Left lung (tissue), 10 donors: Measurements from ENCODE around the gene UGCG. TPM values are rescaled to one million over a fixed set of nuclear protein-coding genes. Genes with fewer than 3 reads are reported as not detected.
"Not testable (repeated sequence)": the region's sequence is repeated elsewhere in the genome, so short reads cannot be mapped to it uniquely, and the experiment has no call there.

ENCODE experiments used
- ATAC-seq: fragments of 200-7000 bp; cut with Tn5 transposase; one replicate; pipeline ENCODE4 v1.9.1; 2020; ENCODE audit warnings: moderate library complexity
- DNase-seq, 4 donors: peaks; one replicate each; pipeline ENCODE4 v3.0.0-alpha.2; 2013 to 2020
- H3K27ac ChIP-seq, 2 donors: fragments of 200-600 bp; sonication (generic) in 1 of 2; one replicate each; pipeline versions ENCODE4 v1.5.0 to v1.8.0; 2020 to 2021
- H3K27me3 ChIP-seq, 2 donors: fragments of 200-600 bp; sonication (generic) in 1 of 2; one replicate each; pipeline versions ENCODE4 v1.5.0 to v1.8.0; 2020 to 2021
- H3K36me3 ChIP-seq, 2 donors: fragments of 200-600 bp; sonication (generic) in 1 of 2; one replicate each; pipeline versions ENCODE4 v1.5.0 to v1.8.0; 2020 to 2021
- H3K4me1 ChIP-seq, 2 donors: fragments of 200-600 bp; one replicate each; pipeline ENCODE4 v1.8.0; 2021
- H3K4me3 ChIP-seq, 2 donors: fragments of 200-600 bp; sonication (generic) in 1 of 2; one replicate each; pipeline versions ENCODE4 v1.5.0 to v1.8.0; 2020 to 2021; ENCODE audit warnings: mild to moderate bottlenecking in 1 of 2
- H3K9me3 ChIP-seq, 2 donors: fragments of 200-600 bp; sonication (generic) in 1 of 2; one replicate each; pipeline versions ENCODE4 v1.5.0 to v1.8.0; 2020 to 2021
- intact Hi-C, 2 donors: fragments of 100-400 bp; cut with DNase I; formaldehyde crosslinking; loops; one replicate each; pipeline versions ENCODE4 v1.11.2 to v1.14.2; 2022
- polyA plus RNA-seq, 6 donors: library from polyadenylated mRNA; unstranded; fragments of 120-200 nt; gene quantifications; one replicate each; pipeline ENCODE4 v1.2.1, GENCODE V29; 2013; ENCODE audit not compliant: insufficient read length in 6 of 6
- total RNA-seq, 2 donors: library from RNA; stranded (reverse); fragmentation: NEBNext Ultra II Directional; extraction: Animal tissue kit (Norgen Biotek cat#: 25700); gene quantifications; one replicate each; pipeline ENCODE4 v1.2.1, GENCODE V29; 2021
- TF ChIP-seq, protein P1 (sequence below), 2 donors: fragments of 200-600 bp; sonication (generic) in 1 of 2; IDR thresholded peaks; one replicate each; pipeline versions ENCODE4 v1.5.0 to v1.8.0; 2021; ENCODE audit warnings: antibody characterized with exemption in 2 of 2
- donor health status: DM: no; HTN: yes; CAD: no.
- donor health status: DM: no; HTN: no; CAD: no.

UGCG gene
- total and polyA plus RNA-seq, 8 donors, result 29.0 to 74.3 (median 50.3) TPM

DNA sequence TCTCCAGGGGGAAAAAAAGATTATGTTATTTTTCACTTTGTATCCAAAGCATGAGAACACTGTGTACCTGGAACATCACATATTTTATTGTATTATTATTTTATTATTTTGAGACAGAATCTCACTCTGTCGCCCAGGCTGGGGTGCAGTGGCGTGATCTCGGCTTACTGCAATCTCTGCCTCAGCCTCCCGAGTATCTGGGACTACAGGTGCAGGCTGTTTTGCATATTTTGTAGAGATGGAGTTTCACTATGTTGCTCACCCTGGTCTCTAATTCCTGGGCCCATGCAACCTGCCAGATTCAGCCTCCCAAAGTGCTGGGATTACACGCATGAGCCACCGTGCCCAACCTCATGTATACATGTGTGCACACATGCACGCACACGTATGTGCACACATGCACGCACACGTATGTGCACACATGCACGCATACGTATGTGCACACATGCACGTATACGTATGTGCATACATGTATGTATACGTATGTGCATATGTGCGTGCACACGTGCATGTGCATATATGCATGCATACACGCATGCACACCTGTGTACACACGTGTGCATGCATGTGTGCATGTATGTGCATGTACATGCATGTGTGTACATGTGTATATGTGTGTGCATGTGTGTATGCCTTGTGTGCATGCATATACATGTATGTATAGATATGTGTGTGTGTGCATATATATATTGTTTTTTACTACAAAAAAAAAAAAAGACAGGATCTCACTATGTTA lies 9.5 kb upstream of the UGCG start:
- TF ChIP-seq, protein P1, sequence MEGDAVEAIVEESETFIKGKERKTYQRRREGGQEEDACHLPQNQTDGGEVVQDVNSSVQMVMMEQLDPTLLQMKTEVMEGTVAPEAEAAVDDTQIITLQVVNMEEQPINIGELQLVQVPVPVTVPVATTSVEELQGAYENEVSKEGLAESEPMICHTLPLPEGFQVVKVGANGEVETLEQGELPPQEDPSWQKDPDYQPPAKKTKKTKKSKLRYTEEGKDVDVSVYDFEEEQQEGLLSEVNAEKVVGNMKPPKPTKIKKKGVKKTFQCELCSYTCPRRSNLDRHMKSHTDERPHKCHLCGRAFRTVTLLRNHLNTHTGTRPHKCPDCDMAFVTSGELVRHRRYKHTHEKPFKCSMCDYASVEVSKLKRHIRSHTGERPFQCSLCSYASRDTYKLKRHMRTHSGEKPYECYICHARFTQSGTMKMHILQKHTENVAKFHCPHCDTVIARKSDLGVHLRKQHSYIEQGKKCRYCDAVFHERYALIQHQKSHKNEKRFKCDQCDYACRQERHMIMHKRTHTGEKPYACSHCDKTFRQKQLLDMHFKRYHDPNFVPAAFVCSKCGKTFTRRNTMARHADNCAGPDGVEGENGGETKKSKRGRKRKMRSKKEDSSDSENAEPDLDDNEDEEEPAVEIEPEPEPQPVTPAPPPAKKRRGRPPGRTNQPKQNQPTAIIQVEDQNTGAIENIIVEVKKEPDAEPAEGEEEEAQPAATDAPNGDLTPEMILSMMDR (IDR thresholded peaks at IDR 0.05), result no peak
- Histone ChIP-seq H3K27ac (no peak overlapping the region), H3K27me3 (no peaks in the 10 kb centered on the region), H3K4me1 (no peaks in the 10 kb centered on the region), H3K9me3 (no peaks in the 10 kb centered on the region), H3K36me3 (no peaks in the 10 kb centered on the region), H3K4me3 (no peak overlapping the region)
- intact Hi-C loops, result no loop called here
- no peak for DNase-seq
- no peak for ATAC-seq

DNA sequence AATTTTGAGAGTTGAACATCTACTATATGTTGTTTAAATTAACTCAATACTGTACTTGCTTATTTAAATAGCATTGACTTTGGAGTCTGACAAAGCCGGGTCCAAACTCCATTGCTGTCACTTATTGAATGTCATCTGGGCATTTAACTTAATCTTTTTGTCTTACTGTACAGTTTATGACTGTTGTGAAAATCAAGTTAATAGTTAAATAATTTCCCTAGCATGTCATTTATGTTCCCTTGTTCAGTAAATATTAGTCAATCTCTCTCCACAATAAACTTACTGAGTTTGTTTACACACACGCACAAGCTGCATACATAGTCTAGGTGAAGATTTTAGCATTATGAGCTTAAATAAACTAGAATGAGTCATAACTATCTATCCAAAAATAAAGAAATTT lies 6.3 kb upstream of the UGCG start:
- Histone ChIP-seq H3K4me3 (no peak overlapping the region), H3K27ac (no peak overlapping the region), H3K36me3 (no peaks in the 10 kb centered on the region), H3K4me1 (peaks cover 0 to 5% of the 10 kb centered on the region in 2 donors), H3K9me3 (no peaks in the 10 kb centered on the region), H3K27me3 (no peaks in the 10 kb centered on the region)
- intact Hi-C loops, result no loop called here
- TF ChIP-seq, protein P1 (IDR thresholded peaks at IDR 0.05), result no peak
- DNase-seq (no peak), ATAC-seq (no peak)

DNA sequence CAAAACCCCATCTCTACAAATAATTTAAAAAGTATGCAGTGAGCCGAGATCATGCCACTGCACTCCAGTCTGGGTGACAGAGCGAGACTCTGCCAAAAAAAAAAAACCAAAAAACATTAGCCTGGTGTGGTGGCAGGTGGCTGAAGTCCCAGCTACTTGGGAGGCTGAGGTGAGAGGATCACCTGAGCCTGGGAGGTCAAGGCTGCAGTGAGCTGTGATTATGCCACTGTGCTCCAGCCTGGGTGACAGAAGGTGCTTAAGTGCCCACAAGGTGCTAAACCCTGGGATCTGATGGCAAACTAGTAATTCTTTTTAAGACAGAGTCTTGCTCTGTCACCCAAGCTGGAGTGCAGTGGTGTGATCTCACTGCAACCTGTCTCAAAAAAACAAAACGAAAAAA lies 5.7 kb upstream of the UGCG start:
- DNase-seq, H3K36me3 ChIP-seq, H3K27ac ChIP-seq, ATAC-seq, H3K4me1 ChIP-seq, H3K4me3 ChIP-seq, intact Hi-C loops, H3K27me3 ChIP-seq, H3K9me3 ChIP-seq: not testable (repeated sequence)

DNA sequence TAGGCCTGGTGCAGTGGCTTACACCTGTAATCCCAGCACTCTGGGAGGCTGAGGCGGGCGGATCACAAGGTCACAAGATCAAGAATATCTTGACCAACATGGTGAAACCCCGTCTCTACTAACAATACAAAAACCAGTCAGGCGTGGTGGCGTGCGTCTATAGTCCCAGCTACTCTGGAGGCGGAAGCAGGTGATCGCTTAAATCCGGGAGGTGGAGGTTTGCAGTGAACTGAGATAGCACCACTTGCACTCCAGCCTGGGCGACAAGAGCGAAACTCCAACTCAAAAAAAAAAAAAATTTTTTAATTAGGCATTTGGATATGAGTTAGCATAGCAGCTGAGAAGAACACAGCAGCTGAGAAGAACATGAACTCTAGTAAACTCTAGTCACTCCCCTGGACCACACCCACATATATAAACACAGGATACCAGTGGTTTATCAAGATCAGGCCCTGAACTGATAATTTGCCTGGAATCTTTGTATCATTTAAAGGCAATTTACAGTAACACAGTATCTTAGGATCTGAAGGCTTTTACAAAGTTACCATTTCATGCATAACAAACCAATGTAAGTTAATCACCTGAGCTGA lies 4.6 kb upstream of the UGCG start:
- intact Hi-C loops, result no loop called here
- DNase-seq (no peak), ATAC-seq (no peak)
- Histone ChIP-seq H3K36me3 (no peaks in the 10 kb centered on the region), H3K4me3 (no peak overlapping the region), H3K27ac (no peak overlapping the region), H3K4me1 (peaks cover 4 to 13% of the 10 kb centered on the region in 2 donors), H3K9me3 (no peaks in the 10 kb centered on the region), H3K27me3 (no peaks in the 10 kb centered on the region)
- TF ChIP-seq, protein P1 (IDR thresholded peaks at IDR 0.05), result no peak

DNA sequence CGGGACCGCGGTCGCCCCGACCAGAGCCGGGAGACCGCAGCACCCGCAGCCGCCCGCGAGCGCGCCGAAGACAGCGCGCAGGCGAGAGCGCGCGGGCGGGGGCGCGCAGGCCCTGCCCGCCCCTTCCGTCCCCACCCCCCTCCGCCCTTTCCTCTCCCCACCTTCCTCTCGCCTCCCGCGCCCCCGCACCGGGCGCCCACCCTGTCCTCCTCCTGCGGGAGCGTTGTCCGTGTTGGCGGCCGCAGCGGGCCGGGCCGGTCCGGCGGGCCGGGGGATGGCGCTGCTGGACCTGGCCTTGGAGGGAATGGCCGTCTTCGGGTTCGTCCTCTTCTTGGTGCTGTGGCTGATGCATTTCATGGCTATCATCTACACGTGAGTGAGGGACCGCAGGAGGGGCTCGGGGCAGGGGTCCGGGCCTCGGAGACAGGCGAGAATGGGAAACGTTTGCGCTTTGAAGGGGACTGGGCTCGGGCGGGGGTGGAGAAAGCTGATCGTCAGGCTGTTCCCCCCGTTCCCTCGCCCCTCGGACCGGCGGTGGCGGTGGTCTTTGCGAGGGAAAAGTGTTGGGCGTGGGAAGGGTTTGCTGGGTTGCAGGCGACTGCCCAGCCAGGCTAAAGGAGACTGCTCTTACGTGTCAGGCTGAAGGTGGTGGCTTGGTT lies 457 bp downstream of the UGCG start:
- Histone ChIP-seq H3K4me1 (peaks cover 36 to 51% of the 10 kb centered on the region in 2 donors), H3K27ac (peak overlapping the region; percentile 92 to 97), H3K4me3 (peak overlapping the region; percentile 89 to 96), H3K36me3 (no peaks in the 10 kb centered on the region), H3K9me3 (no peaks in the 10 kb centered on the region), H3K27me3 (no peaks in the 10 kb centered on the region)
- intact Hi-C loops, result no loop called here
- TF ChIP-seq, protein P1 (IDR thresholded peaks at IDR 0.05), result no peak
- ATAC-seq, result peak; percentile 65
- peak in 3 of 4 donors; percentile 77 to 89 (median 77) for DNase-seq
